ENCODE measurements around the gene GLDC. TPM values are rescaled to one million over a fixed set of nuclear protein-coding genes. Genes with fewer than 3 reads are reported as not detected.

Gene GLDC
- total and polyA plus RNA-seq, 4 donors = 26.7 to 102 (median 59.3) TPM

DNA sequence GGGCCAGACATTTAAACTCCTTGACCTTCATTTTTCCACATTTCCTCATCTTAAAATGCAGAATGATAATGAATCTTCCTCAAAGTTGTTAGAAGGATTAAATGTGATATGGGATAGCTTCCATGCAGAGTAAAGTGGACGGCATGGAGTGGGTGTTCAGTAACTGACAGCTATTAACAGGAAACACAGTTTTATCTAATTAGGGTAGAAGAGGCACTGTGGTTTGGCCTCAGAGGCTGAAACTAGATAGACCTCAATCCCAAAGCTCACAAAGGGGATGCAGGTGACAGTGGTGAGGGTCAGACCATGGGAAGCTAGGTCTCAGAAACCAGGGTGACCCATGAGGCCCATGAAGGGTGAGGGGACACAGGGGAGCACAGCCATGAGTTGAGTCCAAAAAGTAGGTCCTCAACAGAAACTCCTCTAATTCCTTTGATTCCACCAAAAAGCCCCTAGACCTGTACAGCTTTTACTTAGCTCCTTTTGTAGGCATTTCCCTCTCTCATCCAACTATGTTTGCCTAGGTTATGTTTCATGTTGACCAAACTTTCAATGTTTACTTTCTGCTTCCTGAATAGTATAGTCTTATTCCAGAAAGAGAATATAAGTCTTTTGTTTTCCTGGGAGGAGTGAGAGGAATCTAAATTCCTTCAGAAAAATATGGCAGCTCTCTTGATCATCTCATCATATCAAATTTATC is 27.9 kb upstream of the GLDC start:
- no peak for DNase-seq (ENCODE audit: low spot score)
- no peaks in the 10 kb centered on the region for H3K27me3 ChIP-seq (ENCODE audit: control insufficient read depth in 4 of 4, insufficient read depth in 4 of 4, low read length in 3 of 4)
- H3K9ac ChIP-seq (ENCODE audit: low read depth in 1 of 2, low read length in 2 of 2) = no peak overlapping the region
- no peaks in the 10 kb centered on the region for H3K9me3 ChIP-seq (ENCODE audit: control insufficient read depth in 4 of 4, low read length in 3 of 4)
- H3K36me3 ChIP-seq (ENCODE audit: control insufficient read depth in 4 of 4, insufficient read depth in 3 of 4, low read depth in 1 of 4, low read length in 3 of 4) = no peaks in the 10 kb centered on the region
- H3K4me3 ChIP-seq (ENCODE audit: low read depth in 1 of 3, low read length in 3 of 3) = no peak overlapping the region
- peaks cover 12 to 65% (median 29%) of the 10 kb centered on the region in 4 donors for H3K4me1 ChIP-seq (ENCODE audit: control insufficient read depth in 4 of 4, insufficient read depth in 4 of 4, low read length in 3 of 4)
- peak overlapping the region; percentile 70 to 73 for H3K27ac ChIP-seq (ENCODE audit: low read depth in 1 of 2, low read length in 2 of 2)
- no peak for TF ChIP-seq RXRA (IDR thresholded peaks at IDR 0.05)
- TF ChIP-seq, protein P1, sequence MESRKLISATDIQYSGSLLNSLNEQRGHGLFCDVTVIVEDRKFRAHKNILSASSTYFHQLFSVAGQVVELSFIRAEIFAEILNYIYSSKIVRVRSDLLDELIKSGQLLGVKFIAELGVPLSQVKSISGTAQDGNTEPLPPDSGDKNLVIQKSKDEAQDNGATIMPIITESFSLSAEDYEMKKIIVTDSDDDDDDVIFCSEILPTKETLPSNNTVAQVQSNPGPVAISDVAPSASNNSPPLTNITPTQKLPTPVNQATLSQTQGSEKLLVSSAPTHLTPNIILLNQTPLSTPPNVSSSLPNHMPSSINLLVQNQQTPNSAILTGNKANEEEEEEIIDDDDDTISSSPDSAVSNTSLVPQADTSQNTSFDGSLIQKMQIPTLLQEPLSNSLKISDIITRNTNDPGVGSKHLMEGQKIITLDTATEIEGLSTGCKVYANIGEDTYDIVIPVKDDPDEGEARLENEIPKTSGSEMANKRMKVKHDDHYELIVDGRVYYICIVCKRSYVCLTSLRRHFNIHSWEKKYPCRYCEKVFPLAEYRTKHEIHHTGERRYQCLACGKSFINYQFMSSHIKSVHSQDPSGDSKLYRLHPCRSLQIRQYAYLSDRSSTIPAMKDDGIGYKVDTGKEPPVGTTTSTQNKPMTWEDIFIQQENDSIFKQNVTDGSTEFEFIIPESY (IDR thresholded peaks at IDR 0.05) = no peak
- TF ChIP-seq FOXA2 (IDR thresholded peaks at IDR 0.05) = peak; percentile 37
- WGBS = 77% methylated on average over 1 of the region's 1 CpG

DNA sequence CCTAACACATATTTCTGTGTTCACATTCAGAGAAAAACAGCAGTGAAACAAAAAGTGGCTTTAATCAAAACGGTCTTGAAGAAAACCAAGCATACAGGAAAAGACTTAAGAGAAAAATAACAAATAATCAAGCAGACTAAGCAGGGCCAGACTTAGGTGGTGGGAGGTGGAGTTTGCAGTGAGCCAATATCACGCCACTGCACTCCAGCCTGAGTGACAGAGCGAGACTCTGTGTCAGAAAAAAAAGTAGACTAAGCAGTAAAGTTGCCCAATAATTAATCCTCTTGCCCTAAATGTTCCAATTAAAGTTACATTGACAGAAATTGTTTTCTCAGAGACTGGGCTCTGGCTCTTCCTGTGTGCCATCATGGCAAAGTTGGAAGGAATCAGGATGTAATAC is 26.6 kb upstream of the GLDC start:
- Histone ChIP-seq H3K27ac (ENCODE audit: low read depth in 1 of 2, low read length in 2 of 2) (peak overlapping the region; percentile 70 to 73), H3K9ac (ENCODE audit: low read depth in 1 of 2, low read length in 2 of 2) (peak overlapping the region in 1 of 2 donors; percentile 21), H3K9me3 (ENCODE audit: control insufficient read depth in 4 of 4, low read length in 3 of 4) (no peaks in the 10 kb centered on the region), H3K27me3 (ENCODE audit: control insufficient read depth in 4 of 4, insufficient read depth in 4 of 4, low read length in 3 of 4) (no peaks in the 10 kb centered on the region), H3K4me3 (ENCODE audit: low read depth in 1 of 3, low read length in 3 of 3) (no peak overlapping the region), H3K4me1 (ENCODE audit: control insufficient read depth in 4 of 4, insufficient read depth in 4 of 4, low read length in 3 of 4) (peaks cover 10 to 60% (median 34%) of the 10 kb centered on the region in 4 donors), H3K36me3 (ENCODE audit: control insufficient read depth in 4 of 4, insufficient read depth in 3 of 4, low read depth in 1 of 4, low read length in 3 of 4) (no peaks in the 10 kb centered on the region)
- TF ChIP-seq, protein P2, sequence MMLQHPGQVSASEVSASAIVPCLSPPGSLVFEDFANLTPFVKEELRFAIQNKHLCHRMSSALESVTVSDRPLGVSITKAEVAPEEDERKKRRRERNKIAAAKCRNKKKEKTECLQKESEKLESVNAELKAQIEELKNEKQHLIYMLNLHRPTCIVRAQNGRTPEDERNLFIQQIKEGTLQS (IDR thresholded peaks at IDR 0.05) = no peak
- TF ChIP-seq FOXA2 (IDR thresholded peaks at IDR 0.05) (no peak), FOXA1 (IDR thresholded peaks at IDR 0.05) (no peak), HNF4A (conservative IDR thresholded peaks at IDR 0.05) (peak; percentile 35 to 54), SP1 (IDR thresholded peaks at IDR 0.05) (peak; percentile 47), RXRA (IDR thresholded peaks at IDR 0.05) (peak in 1 of 2 donors; percentile 46), YY1 (IDR thresholded peaks at IDR 0.05) (peak; percentile 29), HNF4G (IDR thresholded peaks at IDR 0.05) (no peak), RAD21 (IDR thresholded peaks at IDR 0.05) (no peak), JUND (IDR thresholded peaks at IDR 0.05) (peak in 1 of 2 donors; percentile 19), NR2F2 (IDR thresholded peaks at IDR 0.05) (no peak), TAF1 (conservative IDR thresholded peaks at IDR 0.05) (no peak), GABPA (IDR thresholded peaks at IDR 0.05 in 1 of 2, conservative IDR thresholded peaks at IDR 0.05 in 1 of 2) (no peak), EGR1 (IDR thresholded peaks at IDR 0.05; ENCODE audit: low read depth in 2 of 2) (no peak)
- TF ChIP-seq, protein P3, sequence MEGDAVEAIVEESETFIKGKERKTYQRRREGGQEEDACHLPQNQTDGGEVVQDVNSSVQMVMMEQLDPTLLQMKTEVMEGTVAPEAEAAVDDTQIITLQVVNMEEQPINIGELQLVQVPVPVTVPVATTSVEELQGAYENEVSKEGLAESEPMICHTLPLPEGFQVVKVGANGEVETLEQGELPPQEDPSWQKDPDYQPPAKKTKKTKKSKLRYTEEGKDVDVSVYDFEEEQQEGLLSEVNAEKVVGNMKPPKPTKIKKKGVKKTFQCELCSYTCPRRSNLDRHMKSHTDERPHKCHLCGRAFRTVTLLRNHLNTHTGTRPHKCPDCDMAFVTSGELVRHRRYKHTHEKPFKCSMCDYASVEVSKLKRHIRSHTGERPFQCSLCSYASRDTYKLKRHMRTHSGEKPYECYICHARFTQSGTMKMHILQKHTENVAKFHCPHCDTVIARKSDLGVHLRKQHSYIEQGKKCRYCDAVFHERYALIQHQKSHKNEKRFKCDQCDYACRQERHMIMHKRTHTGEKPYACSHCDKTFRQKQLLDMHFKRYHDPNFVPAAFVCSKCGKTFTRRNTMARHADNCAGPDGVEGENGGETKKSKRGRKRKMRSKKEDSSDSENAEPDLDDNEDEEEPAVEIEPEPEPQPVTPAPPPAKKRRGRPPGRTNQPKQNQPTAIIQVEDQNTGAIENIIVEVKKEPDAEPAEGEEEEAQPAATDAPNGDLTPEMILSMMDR (IDR thresholded peaks at IDR 0.05; ENCODE audit: low read depth, low read length, missing input control) = no peak
- TF ChIP-seq, protein P1 (IDR thresholded peaks at IDR 0.05) = no peak
- TF ChIP-seq, protein P4, sequence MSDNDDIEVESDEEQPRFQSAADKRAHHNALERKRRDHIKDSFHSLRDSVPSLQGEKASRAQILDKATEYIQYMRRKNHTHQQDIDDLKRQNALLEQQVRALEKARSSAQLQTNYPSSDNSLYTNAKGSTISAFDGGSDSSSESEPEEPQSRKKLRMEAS (IDR thresholded peaks at IDR 0.05) = no peak
- TF ChIP-seq, protein P5, sequence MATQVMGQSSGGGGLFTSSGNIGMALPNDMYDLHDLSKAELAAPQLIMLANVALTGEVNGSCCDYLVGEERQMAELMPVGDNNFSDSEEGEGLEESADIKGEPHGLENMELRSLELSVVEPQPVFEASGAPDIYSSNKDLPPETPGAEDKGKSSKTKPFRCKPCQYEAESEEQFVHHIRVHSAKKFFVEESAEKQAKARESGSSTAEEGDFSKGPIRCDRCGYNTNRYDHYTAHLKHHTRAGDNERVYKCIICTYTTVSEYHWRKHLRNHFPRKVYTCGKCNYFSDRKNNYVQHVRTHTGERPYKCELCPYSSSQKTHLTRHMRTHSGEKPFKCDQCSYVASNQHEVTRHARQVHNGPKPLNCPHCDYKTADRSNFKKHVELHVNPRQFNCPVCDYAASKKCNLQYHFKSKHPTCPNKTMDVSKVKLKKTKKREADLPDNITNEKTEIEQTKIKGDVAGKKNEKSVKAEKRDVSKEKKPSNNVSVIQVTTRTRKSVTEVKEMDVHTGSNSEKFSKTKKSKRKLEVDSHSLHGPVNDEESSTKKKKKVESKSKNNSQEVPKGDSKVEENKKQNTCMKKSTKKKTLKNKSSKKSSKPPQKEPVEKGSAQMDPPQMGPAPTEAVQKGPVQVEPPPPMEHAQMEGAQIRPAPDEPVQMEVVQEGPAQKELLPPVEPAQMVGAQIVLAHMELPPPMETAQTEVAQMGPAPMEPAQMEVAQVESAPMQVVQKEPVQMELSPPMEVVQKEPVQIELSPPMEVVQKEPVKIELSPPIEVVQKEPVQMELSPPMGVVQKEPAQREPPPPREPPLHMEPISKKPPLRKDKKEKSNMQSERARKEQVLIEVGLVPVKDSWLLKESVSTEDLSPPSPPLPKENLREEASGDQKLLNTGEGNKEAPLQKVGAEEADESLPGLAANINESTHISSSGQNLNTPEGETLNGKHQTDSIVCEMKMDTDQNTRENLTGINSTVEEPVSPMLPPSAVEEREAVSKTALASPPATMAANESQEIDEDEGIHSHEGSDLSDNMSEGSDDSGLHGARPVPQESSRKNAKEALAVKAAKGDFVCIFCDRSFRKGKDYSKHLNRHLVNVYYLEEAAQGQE (IDR thresholded peaks at IDR 0.05) = no peak
- DNase-seq (ENCODE audit: low spot score) = no peak
- 32% methylated on average over 3 of the region's 3 CpGs for WGBS

All from liver (tissue), 9 donors.